GM23248 (cell line): ENCODE measurements around the gene PCDH1.

Source experiments
- EZH2 ChIP-seq: fragments of 200-600 bp; sonication (generic); IDR thresholded peaks from 2 replicates; pipeline ENCODE4 v1.6.1; 2018; ENCODE audit warnings: antibody characterized with exemption, mild to moderate bottlenecking; ENCODE audit not compliant: insufficient read depth, poor library complexity, severe bottlenecking
- EZH2phosphoT487 ChIP-seq: fragments of 200-600 bp; sonication (generic); IDR thresholded peaks from 2 replicates; pipeline ENCODE4 v1.6.1; 2018; ENCODE audit warnings: antibody characterized with exemption, moderate library complexity, mild to moderate bottlenecking, low read depth; ENCODE audit not compliant: insufficient read depth

DNA sequence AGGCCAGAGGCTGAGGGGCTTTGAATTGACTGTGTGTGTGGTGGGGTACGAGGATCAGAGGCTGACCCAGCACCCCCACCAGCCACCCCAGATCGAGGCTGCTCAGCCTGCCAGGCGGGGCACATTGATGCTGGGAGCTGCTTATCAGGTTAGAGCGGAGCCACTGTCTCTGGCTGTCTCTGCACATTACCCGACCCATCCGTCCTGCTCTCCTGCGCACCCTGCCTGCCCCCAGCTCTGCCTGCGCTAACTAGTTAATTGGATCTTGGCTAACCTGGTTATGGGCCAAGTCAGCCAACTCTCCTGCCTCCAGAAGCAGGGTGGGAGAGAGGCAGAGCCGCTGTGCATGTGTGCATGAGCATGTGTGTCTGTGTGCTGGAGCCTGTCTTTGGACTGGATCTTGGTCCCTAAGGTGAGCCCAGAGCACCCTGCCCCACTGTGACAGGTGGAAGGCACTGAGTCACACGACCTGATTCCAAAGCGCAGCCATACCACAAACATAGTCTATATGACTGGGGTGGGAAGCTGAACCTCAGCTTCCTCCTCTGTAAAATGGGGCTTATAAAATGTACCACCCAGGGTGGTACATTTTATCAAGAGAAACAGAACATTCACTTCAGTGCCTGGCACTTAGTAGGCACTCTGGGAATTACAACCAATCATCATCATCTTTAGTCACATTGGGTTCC, 39.7 kb downstream of the PCDH1 start:
- no peak for TF ChIP-seq EZH2
- no peak for TF ChIP-seq EZH2phosphoT487
